GM20000 (cell line): ENCODE results near the gene STMND1.

Experiments
- DNase-seq: peaks from one replicate; pipeline ENCODE4 v3.0.0; 2012; ENCODE audit warnings: low spot score
- TF ChIP-seq, protein P1 (sequence below): IDR thresholded peaks from 2 replicates; pipeline ENCODE4 v1.5.1; 2012; ENCODE audit warnings: mild to moderate bottlenecking, control low read depth; ENCODE audit errors: extremely low read depth, missing control alignments

Gene STMND1

DNA sequence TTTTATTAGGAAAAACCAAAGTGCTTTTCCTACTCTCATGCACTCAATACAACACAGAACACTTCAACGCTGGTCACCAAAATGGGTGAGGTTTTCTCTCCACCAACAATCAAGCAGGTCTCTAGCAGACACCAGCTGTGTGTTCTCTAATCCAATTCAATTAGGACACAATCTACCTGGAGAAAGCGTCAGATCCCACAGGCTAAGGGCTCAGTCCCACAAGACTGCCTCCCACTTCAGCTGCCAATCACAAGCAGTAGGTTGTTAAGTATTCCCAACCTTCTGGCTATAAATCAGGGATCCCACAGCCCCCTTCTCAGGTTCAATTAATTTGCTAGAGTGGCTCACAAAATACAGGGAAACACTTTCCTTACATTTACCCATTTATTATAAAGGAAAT, 47.7 kb downstream of the STMND1 start:
- no peak for DNase-seq
- TF ChIP-seq, protein P1, sequence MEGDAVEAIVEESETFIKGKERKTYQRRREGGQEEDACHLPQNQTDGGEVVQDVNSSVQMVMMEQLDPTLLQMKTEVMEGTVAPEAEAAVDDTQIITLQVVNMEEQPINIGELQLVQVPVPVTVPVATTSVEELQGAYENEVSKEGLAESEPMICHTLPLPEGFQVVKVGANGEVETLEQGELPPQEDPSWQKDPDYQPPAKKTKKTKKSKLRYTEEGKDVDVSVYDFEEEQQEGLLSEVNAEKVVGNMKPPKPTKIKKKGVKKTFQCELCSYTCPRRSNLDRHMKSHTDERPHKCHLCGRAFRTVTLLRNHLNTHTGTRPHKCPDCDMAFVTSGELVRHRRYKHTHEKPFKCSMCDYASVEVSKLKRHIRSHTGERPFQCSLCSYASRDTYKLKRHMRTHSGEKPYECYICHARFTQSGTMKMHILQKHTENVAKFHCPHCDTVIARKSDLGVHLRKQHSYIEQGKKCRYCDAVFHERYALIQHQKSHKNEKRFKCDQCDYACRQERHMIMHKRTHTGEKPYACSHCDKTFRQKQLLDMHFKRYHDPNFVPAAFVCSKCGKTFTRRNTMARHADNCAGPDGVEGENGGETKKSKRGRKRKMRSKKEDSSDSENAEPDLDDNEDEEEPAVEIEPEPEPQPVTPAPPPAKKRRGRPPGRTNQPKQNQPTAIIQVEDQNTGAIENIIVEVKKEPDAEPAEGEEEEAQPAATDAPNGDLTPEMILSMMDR = no peak

GRCh38 chr6:17150096-17150495, 48.2 kb downstream of the STMND1 start:
- TF ChIP-seq, protein P1 = no peak
- DNase-seq = no peak

GRCh38 chr6:17151888-17152287, 50.0 kb downstream of the STMND1 start:
- TF ChIP-seq, protein P1 = no peak
- DNase-seq = no peak

DNA sequence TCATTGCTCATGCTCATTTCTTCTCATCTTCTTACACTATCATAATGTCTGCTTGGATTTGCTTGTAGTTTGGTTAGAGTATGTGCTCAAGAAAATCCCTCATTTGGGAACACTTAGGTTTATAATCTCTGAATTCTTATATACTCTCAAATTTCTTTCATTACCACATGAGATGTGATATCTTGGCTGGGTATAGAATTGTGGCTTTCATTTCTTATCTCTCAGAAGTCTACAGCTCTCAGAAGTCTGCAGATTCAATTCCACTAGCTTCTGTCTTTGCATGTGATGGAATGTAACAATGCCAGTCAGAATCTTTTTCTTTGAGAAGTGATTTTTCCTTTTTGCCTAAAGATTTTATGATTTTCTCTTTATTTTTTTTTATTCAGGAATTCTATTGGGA, 50.9 kb downstream of the STMND1 start:
- TF ChIP-seq, protein P1 = no peak

GRCh38 chr6:17156112-17156921, 54.5 kb downstream of the STMND1 start:
- TF ChIP-seq, protein P1 = peak; percentile 65
- DNase-seq = peak; percentile 63

More for the DNA sequence above, 50.9 kb downstream of the STMND1 start:
- DNase-seq = no peak

- TF ChIP-seq, protein P1 = no peak
- DNase-seq = no peak
Observed at GRCh38 chr6:17156966-17157365, 55.1 kb downstream of the STMND1 start.

DNA sequence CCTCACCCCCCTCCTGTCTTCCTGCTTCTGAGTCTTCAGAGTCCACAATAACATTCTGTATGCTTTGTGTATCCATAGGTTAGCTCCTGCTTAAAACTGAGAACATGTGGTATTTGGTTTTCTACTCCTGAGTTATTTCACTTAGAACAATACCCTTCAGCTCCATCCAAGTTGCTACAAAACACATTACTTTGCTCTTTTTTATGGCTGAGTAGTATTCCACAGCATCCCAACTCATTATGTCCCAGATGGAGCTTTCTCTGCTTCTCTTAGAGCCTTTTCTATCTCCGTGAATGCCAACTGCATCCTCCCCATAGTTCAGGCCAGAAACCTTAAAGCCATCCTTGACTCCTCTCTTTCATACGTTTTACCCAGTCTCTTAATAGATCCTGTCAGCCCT, 55.8 kb downstream of the STMND1 start:
- no peak for DNase-seq
- TF ChIP-seq, protein P1 = no peak
